Endothelial cell of umbilical vein (primary cell): ENCODE measurements around the gene IFT74.

Experiments used
- POLR2A ChIP-seq: IDR thresholded peaks from 2 replicates; pipeline ENCODE4 v1.6.1; 2012; ENCODE audit warnings: low read depth, mild to moderate bottlenecking, control low read depth, low read length
- TF ChIP-seq, protein P1 (sequence below): IDR thresholded peaks from 2 replicates; pipeline ENCODE4 v1.6.1; 2011; ENCODE audit not compliant: insufficient read depth, insufficient read length
- TF ChIP-seq, protein P2 (sequence below), 2 donors: IDR thresholded peaks; 1 replicate in 1 of 2; 2 replicates in 1 of 2; pipeline ENCODE4 v1.5.1; 2011; ENCODE audit warnings: low read length in 2 of 2, mild to moderate bottlenecking in 2 of 2, moderate library complexity in 2 of 2, control low read depth in 1 of 2, inconsistent platforms in 1 of 2, low read depth in 1 of 2; ENCODE audit not compliant: insufficient read depth in 1 of 2; ENCODE audit errors: extremely low read depth in 1 of 2

GRCh38 chr9:26951794-26952193 is 4.4 kb upstream of the IFT74 start:
- TF ChIP-seq POLR2A = no peak
- TF ChIP-seq, protein P1, sequence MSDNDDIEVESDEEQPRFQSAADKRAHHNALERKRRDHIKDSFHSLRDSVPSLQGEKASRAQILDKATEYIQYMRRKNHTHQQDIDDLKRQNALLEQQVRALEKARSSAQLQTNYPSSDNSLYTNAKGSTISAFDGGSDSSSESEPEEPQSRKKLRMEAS = no peak
- TF ChIP-seq, protein P2, sequence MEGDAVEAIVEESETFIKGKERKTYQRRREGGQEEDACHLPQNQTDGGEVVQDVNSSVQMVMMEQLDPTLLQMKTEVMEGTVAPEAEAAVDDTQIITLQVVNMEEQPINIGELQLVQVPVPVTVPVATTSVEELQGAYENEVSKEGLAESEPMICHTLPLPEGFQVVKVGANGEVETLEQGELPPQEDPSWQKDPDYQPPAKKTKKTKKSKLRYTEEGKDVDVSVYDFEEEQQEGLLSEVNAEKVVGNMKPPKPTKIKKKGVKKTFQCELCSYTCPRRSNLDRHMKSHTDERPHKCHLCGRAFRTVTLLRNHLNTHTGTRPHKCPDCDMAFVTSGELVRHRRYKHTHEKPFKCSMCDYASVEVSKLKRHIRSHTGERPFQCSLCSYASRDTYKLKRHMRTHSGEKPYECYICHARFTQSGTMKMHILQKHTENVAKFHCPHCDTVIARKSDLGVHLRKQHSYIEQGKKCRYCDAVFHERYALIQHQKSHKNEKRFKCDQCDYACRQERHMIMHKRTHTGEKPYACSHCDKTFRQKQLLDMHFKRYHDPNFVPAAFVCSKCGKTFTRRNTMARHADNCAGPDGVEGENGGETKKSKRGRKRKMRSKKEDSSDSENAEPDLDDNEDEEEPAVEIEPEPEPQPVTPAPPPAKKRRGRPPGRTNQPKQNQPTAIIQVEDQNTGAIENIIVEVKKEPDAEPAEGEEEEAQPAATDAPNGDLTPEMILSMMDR (IDR thresholded peaks at IDR 0.05; ENCODE audit: extremely low read depth in 1 of 2, insufficient read depth in 1 of 2, low read depth in 1 of 2, low read length in 2 of 2) = no peak
